Prostate gland (tissue), 2 donors: Measurements from ENCODE around the gene ABI3BP.

ENCODE experiments used
- POLR2A ChIP-seq: fragments of 450-650 bp; IDR thresholded peaks from one replicate; pipeline ENCODE4 v1.6.1; 2016; ENCODE audit warnings: antibody characterized with exemption, mild to moderate bottlenecking
- POLR2AphosphoS5 ChIP-seq: sonication (generic); formaldehyde crosslinking; IDR thresholded peaks from one replicate; pipeline ENCODE4 v1.6.1; 2017; ENCODE audit warnings: antibody characterized with exemption
- TF ChIP-seq, protein P1 (sequence below), 4 experiments: fragments of 200-600 bp in 2 of 4; fragments of 450-650 bp in 2 of 4; sonication (generic) in 2 of 4; IDR thresholded peaks; 1 replicate in 3 of 4; 2 replicates in 1 of 4; pipeline ENCODE4 v1.5.1; 2016 to 2019; ENCODE audit warnings: antibody characterized with exemption in 4 of 4, mild to moderate bottlenecking in 2 of 4, moderate library complexity in 2 of 4

DNA sequence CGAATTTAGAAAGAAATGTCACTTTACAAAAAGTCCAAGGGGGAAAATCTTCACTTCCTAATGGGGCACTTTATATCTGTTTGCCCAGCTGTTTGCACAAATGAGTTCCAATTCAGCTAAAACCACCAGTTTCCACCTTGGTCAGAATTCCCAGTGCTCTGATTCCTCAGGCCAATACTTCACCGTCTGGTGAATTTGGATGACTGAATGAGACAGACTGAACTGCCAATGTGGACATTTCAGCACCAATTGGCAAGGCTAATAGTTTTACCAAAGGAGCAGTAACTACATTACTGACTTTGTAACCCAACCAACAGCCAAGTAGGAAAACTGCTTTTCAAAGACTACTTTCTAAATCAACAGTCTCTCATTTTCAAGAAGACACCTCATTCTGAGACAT is 51.8 kb downstream of the ABI3BP start:
- TF ChIP-seq, protein P1, sequence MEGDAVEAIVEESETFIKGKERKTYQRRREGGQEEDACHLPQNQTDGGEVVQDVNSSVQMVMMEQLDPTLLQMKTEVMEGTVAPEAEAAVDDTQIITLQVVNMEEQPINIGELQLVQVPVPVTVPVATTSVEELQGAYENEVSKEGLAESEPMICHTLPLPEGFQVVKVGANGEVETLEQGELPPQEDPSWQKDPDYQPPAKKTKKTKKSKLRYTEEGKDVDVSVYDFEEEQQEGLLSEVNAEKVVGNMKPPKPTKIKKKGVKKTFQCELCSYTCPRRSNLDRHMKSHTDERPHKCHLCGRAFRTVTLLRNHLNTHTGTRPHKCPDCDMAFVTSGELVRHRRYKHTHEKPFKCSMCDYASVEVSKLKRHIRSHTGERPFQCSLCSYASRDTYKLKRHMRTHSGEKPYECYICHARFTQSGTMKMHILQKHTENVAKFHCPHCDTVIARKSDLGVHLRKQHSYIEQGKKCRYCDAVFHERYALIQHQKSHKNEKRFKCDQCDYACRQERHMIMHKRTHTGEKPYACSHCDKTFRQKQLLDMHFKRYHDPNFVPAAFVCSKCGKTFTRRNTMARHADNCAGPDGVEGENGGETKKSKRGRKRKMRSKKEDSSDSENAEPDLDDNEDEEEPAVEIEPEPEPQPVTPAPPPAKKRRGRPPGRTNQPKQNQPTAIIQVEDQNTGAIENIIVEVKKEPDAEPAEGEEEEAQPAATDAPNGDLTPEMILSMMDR (IDR thresholded peaks at IDR 0.05), result no peak
- TF ChIP-seq POLR2A (no peak), POLR2AphosphoS5 (no peak)
